Testis (tissue), 5 donors: Measurements from ENCODE around the gene KRTAP9-7. TPM values are rescaled to one million over a fixed set of nuclear protein-coding genes. Genes with fewer than 3 reads are reported as not detected.
"Not testable (repeated sequence)": the region's sequence is repeated elsewhere in the genome, so short reads cannot be mapped to it uniquely, and the experiment has no call there.

Experiments used
- DNase-seq: peaks from one replicate; pipeline ENCODE4 v3.0.0-alpha.2; 2019
- H3K27ac ChIP-seq, 2 donors: fragments of 200-600 bp; sonication (generic); one replicate each; pipeline ENCODE4 v1.5.1; 2019
- H3K27me3 ChIP-seq: fragments of 200-600 bp; sonication (generic); one replicate; pipeline ENCODE4 v1.5.1; 2019
- H3K36me3 ChIP-seq: fragments of 200-600 bp; sonication (generic); one replicate; pipeline ENCODE4 v1.5.1; 2017; ENCODE audit warnings: low read depth; ENCODE audit errors: missing control alignments
- H3K4me1 ChIP-seq: fragments of 200-600 bp; sonication (generic); one replicate; pipeline ENCODE4 v1.5.1; 2019
- H3K4me3 ChIP-seq, 2 donors: fragments of 200-600 bp; sonication (generic); one replicate each; pipeline ENCODE4 v1.5.1; 2017 to 2019
- H3K9me3 ChIP-seq: fragments of 200-600 bp; sonication (generic); one replicate; pipeline ENCODE4 v1.5.1; 2017
- POLR2A ChIP-seq: fragments of 450-650 bp; IDR thresholded peaks from one replicate; pipeline ENCODE4 v1.6.1; 2017; ENCODE audit warnings: antibody characterized with exemption, mild to moderate bottlenecking, moderate library complexity
- WGBS, 2 donors: methylation state at CpG; one replicate each; pipeline ENCODE4 v1.1.5; 2018; 5-methylcytosine and 5-hydroxymethylcytosine counted together
- intact Hi-C: fragments of 100-400 bp; cut with DNase I; formaldehyde crosslinking; loops from one replicate; pipeline ENCODE4 v1.15.1; 2023; ENCODE audit warnings: low total_unique reads
- long read RNA-seq, 2 donors: transcript quantifications; one replicate each; lab custom pipeline, GENCODE V29; 2026
- polyA plus RNA-seq: library from polyadenylated mRNA; stranded (reverse); fragments of 350-450 nt; fragmentation: Illumina TruSeq; extraction: RNeasy Lipid Tissue Mini Kit (QIAGEN cat#74804); gene quantifications from one replicate; pipeline ENCODE4 v1.2.3, GENCODE V29; 2014; ENCODE audit warnings: low read depth, low replicate concordance; ENCODE audit not compliant: insufficient read depth
- total RNA-seq, 2 donors: library from RNA; depleted of rRNA; stranded (reverse); fragments of >200 nt; gene quantifications; one replicate each; pipeline ENCODE4 v1.2.3, GENCODE V29; 2016
- TF ChIP-seq, protein P1 (sequence below), 3 experiments: fragments of 450-650 bp in 2 of 3; fragments of 200-600 bp in 1 of 3; sonication (generic) in 1 of 3; IDR thresholded peaks; one replicate each; pipeline ENCODE4 v1.5.1; 2016 to 2019; ENCODE audit warnings: antibody characterized with exemption in 3 of 3, mild to moderate bottlenecking in 2 of 3, moderate library complexity in 1 of 3

KRTAP9-7 gene
- total RNA-seq, result under 1 TPM in 1 of 2 donors, not detected in 1; 0.47 TPM
- polyA plus RNA-seq, result not detected
- long read RNA-seq, donor 1, result 0 reads
- long read RNA-seq, donor 2, result 0 reads

DNA sequence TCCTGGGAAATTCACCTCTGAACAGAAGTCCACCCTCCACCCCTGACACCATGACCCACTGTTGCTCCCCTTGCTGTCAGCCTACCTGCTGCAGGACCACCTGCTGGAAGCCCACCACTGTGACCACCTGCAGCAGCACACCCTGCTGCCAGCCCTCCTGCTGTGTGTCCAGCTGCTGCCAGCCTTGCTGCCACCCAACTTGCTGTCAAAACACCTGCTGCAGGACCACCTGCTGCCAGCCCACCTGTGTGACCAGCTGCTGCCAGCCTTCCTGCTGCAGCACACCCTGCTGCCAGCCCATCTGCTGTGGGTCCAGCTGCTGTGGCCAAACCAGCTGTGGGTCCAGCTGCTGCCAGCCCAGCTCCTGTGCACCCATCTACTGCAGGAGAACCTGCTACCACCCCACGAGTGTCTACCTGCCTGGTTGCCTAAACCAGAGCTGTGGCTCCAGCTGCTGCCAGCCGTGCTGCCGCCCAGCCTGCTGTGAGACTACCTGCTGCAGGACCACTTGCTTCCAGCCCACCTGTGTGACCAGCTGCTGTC is at the start of gene KRTAP9-7:
TSS of gene KRTAP9-7 (plus strand) at position 51 of the 543 bp plus-strand sequence. CDS start at position 51, 0 bp downstream.
- H3K27me3 ChIP-seq, H3K4me3 ChIP-seq, H3K9me3 ChIP-seq, DNase-seq, H3K4me1 ChIP-seq, intact Hi-C loops, H3K36me3 ChIP-seq, H3K27ac ChIP-seq: not testable (repeated sequence)
- 80 to 100% methylated on average over 2 to 3 of the region's 3 CpGs for WGBS, 2 donors

DNA sequence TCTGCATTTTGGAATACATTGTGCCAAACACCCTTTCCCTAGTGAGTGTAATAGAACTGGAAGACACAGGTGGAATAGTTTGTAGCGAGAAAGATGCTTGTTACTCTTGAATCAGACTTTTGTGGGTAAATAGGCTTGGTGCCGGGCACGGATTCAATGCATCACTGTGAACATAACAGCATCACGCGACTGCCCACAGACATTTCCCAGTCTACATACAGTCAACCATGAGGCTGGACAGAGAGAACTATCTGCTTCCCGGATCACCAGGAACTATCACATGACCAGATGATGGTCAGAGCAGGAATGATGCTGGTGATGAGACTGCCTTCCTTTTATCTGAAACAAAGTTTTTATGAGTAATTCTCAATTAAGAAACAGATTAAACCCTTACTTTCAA is 49.4 kb upstream of the KRTAP9-7 start:
- H3K27me3 ChIP-seq, result no peaks in the 10 kb centered on the region
- no peak for TF ChIP-seq POLR2A
- TF ChIP-seq, protein P1, sequence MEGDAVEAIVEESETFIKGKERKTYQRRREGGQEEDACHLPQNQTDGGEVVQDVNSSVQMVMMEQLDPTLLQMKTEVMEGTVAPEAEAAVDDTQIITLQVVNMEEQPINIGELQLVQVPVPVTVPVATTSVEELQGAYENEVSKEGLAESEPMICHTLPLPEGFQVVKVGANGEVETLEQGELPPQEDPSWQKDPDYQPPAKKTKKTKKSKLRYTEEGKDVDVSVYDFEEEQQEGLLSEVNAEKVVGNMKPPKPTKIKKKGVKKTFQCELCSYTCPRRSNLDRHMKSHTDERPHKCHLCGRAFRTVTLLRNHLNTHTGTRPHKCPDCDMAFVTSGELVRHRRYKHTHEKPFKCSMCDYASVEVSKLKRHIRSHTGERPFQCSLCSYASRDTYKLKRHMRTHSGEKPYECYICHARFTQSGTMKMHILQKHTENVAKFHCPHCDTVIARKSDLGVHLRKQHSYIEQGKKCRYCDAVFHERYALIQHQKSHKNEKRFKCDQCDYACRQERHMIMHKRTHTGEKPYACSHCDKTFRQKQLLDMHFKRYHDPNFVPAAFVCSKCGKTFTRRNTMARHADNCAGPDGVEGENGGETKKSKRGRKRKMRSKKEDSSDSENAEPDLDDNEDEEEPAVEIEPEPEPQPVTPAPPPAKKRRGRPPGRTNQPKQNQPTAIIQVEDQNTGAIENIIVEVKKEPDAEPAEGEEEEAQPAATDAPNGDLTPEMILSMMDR (IDR thresholded peaks at IDR 0.05), result no peak
- no peak for DNase-seq
- no peaks in the 10 kb centered on the region for H3K4me1 ChIP-seq
- H3K4me3 ChIP-seq, result no peak overlapping the region
- H3K9me3 ChIP-seq, result no peaks in the 10 kb centered on the region
- intact Hi-C loops, result no loop called here
- WGBS, 2 donors, result 56 to 79% methylated on average over 6 of the region's 6 CpGs
- no peak overlapping the region for H3K27ac ChIP-seq
- H3K36me3 ChIP-seq, result no peaks in the 10 kb centered on the region

- H3K36me3 ChIP-seq, intact Hi-C loops, H3K27ac ChIP-seq, H3K4me3 ChIP-seq, H3K9me3 ChIP-seq, DNase-seq, H3K27me3 ChIP-seq, H3K4me1 ChIP-seq: not testable (repeated sequence)
- WGBS, 2 donors, result 75% methylated on average over 3 of the region's 4 CpGs; no CpG with 5 or more reads in 1 of the 2 donors
Observed at GRCh38 chr17:41226598-41227095, 48.9 kb upstream of the KRTAP9-7 start, which contains the start of gene KRTAP9-2. Gene KRTAP9-2, plus strand, starts transcription at chr17:41226648. Its CDS starts 7 bp downstream, at chr17:41226655.

GRCh38 chr17:41230094-41230493 is 45.4 kb upstream of the KRTAP9-7 start:
- no peak overlapping the region for H3K4me3 ChIP-seq
- H3K9me3 ChIP-seq, result no peaks in the 10 kb centered on the region
- DNase-seq, result no peak
- no peak overlapping the region for H3K27ac ChIP-seq
- intact Hi-C loops, result no loop called here
- no peaks in the 10 kb centered on the region for H3K27me3 ChIP-seq
- H3K36me3 ChIP-seq, result no peaks in the 10 kb centered on the region
- TF ChIP-seq, protein P1 (IDR thresholded peaks at IDR 0.05), result no peak
- no peak for TF ChIP-seq POLR2A
- no peaks in the 10 kb centered on the region for H3K4me1 ChIP-seq

DNA sequence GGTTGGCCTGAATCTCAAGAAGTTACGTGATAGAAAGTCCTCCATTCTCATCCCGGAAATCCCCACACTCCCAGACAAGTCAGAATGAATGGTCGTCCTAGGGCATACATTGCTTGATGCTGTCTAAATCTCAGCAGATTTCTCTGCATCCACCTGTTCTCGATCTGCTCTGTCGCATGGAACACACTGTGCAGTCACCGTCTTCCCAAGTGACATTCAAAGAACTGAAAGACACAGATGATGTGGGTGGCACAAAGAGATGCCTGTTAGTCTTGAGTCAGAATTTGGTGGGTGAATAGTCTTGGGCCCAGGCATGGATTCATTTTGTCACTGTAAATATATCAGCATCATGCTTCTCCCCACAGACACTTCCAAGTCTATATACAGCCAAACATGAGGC is 43.8 kb upstream of the KRTAP9-7 start:
- H3K36me3 ChIP-seq, result no peaks in the 10 kb centered on the region
- 66 to 84% methylated on average over 6 of the region's 6 CpGs for WGBS, 2 donors
- no peaks in the 10 kb centered on the region for H3K9me3 ChIP-seq
- TF ChIP-seq, protein P1 (IDR thresholded peaks at IDR 0.05), result no peak
- TF ChIP-seq POLR2A, result no peak
- intact Hi-C loops, result no loop called here
- no peaks in the 10 kb centered on the region for H3K4me1 ChIP-seq
- DNase-seq, result no peak
- H3K4me3 ChIP-seq, result no peak overlapping the region
- no peak overlapping the region for H3K27ac ChIP-seq
- no peaks in the 10 kb centered on the region for H3K27me3 ChIP-seq

DNA sequence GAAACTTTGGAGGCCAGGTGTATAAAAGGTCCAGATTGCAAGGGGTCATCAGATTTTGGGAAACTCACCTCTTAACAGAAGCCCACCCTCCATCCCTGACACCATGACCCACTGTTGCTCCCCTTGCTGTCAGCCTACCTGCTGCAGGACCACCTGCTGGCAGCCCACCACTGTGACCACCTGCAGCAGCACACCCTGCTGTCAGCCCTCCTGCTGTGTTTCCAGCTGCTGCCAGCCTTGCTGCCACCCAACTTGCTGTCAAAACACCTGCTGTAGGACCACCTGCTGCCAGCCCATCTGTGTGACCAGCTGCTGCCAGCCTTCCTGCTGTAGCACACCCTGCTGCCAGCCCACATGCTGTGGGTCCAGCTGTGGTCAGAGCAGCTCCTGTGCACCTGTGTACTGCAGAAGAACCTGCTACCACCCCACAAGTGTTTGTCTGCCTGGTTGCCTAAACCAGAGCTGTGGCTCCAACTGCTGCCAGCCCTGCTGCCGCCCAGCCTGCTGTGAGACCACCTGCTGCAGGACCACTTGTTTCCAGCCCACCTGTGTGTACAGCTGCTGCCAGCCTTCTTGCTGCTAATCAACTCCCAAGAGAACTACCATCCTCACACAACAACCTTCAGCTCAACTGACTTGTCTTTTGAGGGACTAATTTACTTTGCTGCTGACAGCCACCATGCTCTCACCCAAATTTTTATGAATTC is 42.9 kb upstream of the KRTAP9-7 start, which contains the start of gene KRTAP9-3:
TSS of gene KRTAP9-3 (plus strand) at position 51 of the 707 bp plus-strand sequence. CDS start at position 104, 53 bp downstream.
- H3K27me3 ChIP-seq, H3K9me3 ChIP-seq, H3K36me3 ChIP-seq, intact Hi-C loops, H3K4me1 ChIP-seq, DNase-seq, H3K4me3 ChIP-seq, H3K27ac ChIP-seq: not testable (repeated sequence)
- WGBS, 2 donors, result 89% methylated on average over 1 of the region's 1 CpG; no CpG with 5 or more reads in 1 of the 2 donors

DNA sequence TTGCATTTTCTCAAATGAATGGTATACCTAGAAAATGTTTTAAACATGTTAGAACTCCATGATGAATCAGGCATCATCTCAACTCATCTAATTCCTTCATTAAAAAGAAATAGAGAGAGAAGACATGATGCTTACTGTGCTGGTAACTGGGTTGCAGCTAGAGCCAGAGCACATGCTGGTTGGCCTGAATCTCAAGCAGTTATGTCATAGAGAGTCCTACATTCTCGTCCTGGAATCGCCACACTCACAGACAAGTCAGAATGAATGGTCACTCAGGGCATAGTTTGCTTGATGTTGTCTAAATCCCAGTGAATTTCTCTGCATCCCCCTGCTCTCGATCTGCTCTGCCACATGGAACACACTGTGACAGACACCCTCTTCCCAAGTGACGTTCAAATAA is 38.4 kb upstream of the KRTAP9-7 start:
- H3K27me3 ChIP-seq, intact Hi-C loops: not testable (repeated sequence)

GRCh38 chr17:41237949-41238437 is 37.5 kb upstream of the KRTAP9-7 start, which contains the start of gene KRTAP9-8:
Gene KRTAP9-8, plus strand, starts transcription at chr17:41237999. Its CDS starts 53 bp downstream, at chr17:41238052.
- DNase-seq, H3K36me3 ChIP-seq, H3K27me3 ChIP-seq, H3K4me1 ChIP-seq, intact Hi-C loops, H3K9me3 ChIP-seq, H3K4me3 ChIP-seq, H3K27ac ChIP-seq: not testable (repeated sequence)
- 57 to 73% methylated on average over 1 to 3 of the region's 3 CpGs for WGBS, 2 donors

More for the DNA sequence above, 38.4 kb upstream of the KRTAP9-7 start:
- not testable (repeated sequence) for H3K36me3 ChIP-seq, DNase-seq, H3K9me3 ChIP-seq, H3K4me1 ChIP-seq, H3K4me3 ChIP-seq, H3K27ac ChIP-seq
- WGBS, 2 donors, result 65 to 78% methylated on average over 4 of the region's 4 CpGs
